ENCODE data around the gene TAP2. TPM values are rescaled to one million over a fixed set of nuclear protein-coding genes. Genes with fewer than 3 reads are reported as not detected.
A peak's percentile ranks its signal among the peaks of the same experiment; 100 is the strongest.

The TAP2 gene
- polyA plus RNA-seq, 2 of the 4 experiments (the other 2 are of a cell fraction), result 11.4 to 15.9 TPM

GRCh38 chr6:32799740-32800139 lies 38.8 kb downstream of the TAP2 start:
- peaks cover 6% of the 10 kb centered on the region; the same call in 1 of the 3 replicates for H3K9me3 ChIP-seq
- no peak for TF ChIP-seq TP53 (CRISPR knock-in tag; IDR thresholded peaks at IDR 0.05)
- no peak for TF ChIP-seq CHD2 (IDR thresholded peaks at IDR 0.05; ENCODE audit: low read length, partially characterized antibody)
- no peak for TF ChIP-seq EHF (CRISPR knock-in tag; IDR thresholded peaks at IDR 0.05)
- no peak for TF ChIP-seq HDAC2 (IDR thresholded peaks at IDR 0.05)
- TF ChIP-seq HEYL (CRISPR knock-in tag; IDR thresholded peaks at IDR 0.05), result no peak
- TF ChIP-seq POLR2AphosphoS2 (conservative IDR thresholded peaks at IDR 0.05; ENCODE audit: low read length), result no peak
- TF ChIP-seq NPAS2 (CRISPR knock-in tag; IDR thresholded peaks at IDR 0.05; ENCODE audit: borderline replicate concordance), result no peak
- TF ChIP-seq GATA3 (IDR thresholded peaks at IDR 0.05; ENCODE audit: borderline replicate concordance), result no peak
- no peak for TF ChIP-seq HOXB13 (CRISPR knock-in tag; IDR thresholded peaks at IDR 0.05; ENCODE audit: low read depth)
- no peak overlapping the region for H3K4me2 ChIP-seq
- ATAC-seq (no peak), FAIRE-seq (no peak), DNase-seq (ENCODE audit: low read depth in 1 of 2, low spot score in 1 of 2) (no peak)
- no peaks in the 10 kb centered on the region for H3K4me1 ChIP-seq
- POLR2A ChIA-PET, result no interaction called here
- CTCF ChIA-PET, result interaction anchor here (1.0 to 1.6 kb wide), 4 partner anchors 14 to 387 kb away, joined by 4 to 8 read pairs (median 6); partner anchors contain the start of gene TAP2
- 50% methylated on average over 3 of the region's 3 CpGs for WGBS (ENCODE audit: missing lambda C conversion rate)
- H3K27ac ChIP-seq, result no peak overlapping the region
- no peak overlapping the region for H3K4me3 ChIP-seq

DNA sequence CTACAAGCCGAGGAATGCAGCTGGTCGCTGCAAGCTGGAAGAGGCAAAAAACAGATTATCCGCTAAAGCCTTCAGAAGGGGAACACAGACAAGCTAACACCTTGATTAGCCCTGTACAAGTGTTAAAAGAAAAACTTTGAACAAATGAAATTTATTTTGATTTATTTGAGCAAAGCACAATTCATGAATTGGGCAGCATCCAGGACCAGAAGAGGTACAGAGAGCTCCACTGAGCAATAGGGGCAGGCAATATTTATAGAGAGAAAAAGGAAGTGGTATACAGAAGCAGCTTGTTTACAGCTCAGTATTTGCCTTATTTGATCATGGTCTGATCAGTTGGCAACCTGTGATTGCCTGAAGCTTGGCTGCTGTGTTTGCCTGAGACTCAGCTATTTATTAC lies 39.4 kb downstream of the TAP2 start:
- TF ChIP-seq MAFK (IDR thresholded peaks at IDR 0.05; ENCODE audit: partially characterized antibody), result no peak
- CTCF ChIA-PET, result interaction anchor here (1.0 to 1.6 kb wide), 4 partner anchors 13 to 386 kb away, joined by 4 to 8 read pairs (median 6); partner anchors contain the start of gene TAP2
- 29% methylated on average over 3 of the region's 3 CpGs for WGBS (ENCODE audit: missing lambda C conversion rate)

GRCh38 chr6:32796848-32797776 lies 41.4 kb downstream of the TAP2 start:
- CTCF ChIA-PET, result interaction anchor here (0.6 to 2.0 kb wide), 9 partner anchors 9 to 383 kb away, joined by 3 to 11 read pairs (median 3); no protein-coding TSS in a partner anchor
- H3K4me1 ChIP-seq, result no peaks in the 10 kb centered on the region
- ATAC-seq (peak; percentile 66 to 74; a peak in 5 of 6 replicates), DNase-seq (ENCODE audit: low read depth in 1 of 2, low spot score in 1 of 2) (peak; percentile 34 to 43), FAIRE-seq (no peak)
- peaks cover 6% of the 10 kb centered on the region; the same call in 1 of the 3 replicates for H3K9me3 ChIP-seq
- 0 out of 3 replicates have a peak overlapping the region, but pooled peaks have one; percentile 19 for H3K4me3 ChIP-seq
- peak overlapping the region; percentile 74 for H3K4me2 ChIP-seq
- no peak overlapping the region for H3K27ac ChIP-seq
- 9% methylated on average over 29 of the region's 30 CpGs for WGBS (ENCODE audit: missing lambda C conversion rate)
- POLR2A ChIA-PET, result no interaction called here
- TF ChIP-seq MYC (IDR thresholded peaks at IDR 0.05; ENCODE audit: borderline replicate concordance, low read length) (no peak), FOXS1 (CRISPR knock-in tag; IDR thresholded peaks at IDR 0.05) (no peak), POLR2A (IDR thresholded peaks at IDR 0.05; ENCODE audit: low read length) (no peak), HES2 (IDR thresholded peaks at IDR 0.05) (no peak), GATA3 (IDR thresholded peaks at IDR 0.05; ENCODE audit: borderline replicate concordance) (no peak), KDM1A (IDR thresholded peaks at IDR 0.05; ENCODE audit: low read depth) (no peak), SMC3 (IDR thresholded peaks at IDR 0.05) (peak; percentile 63), EHMT2 (IDR thresholded peaks at IDR 0.05; ENCODE audit: low read depth) (no peak), TP53 (CRISPR knock-in tag; IDR thresholded peaks at IDR 0.05) (no peak), NPAS2 (CRISPR knock-in tag; IDR thresholded peaks at IDR 0.05; ENCODE audit: borderline replicate concordance) (no peak), RAD21 (conservative IDR thresholded peaks at IDR 0.05 in 1 of 2, IDR thresholded peaks at IDR 0.05 in 1 of 2) (peak; percentile 71 to 73), KDM5A (IDR thresholded peaks at IDR 0.05) (no peak), HOXB13 (CRISPR knock-in tag; IDR thresholded peaks at IDR 0.05; ENCODE audit: low read depth) (no peak), SREBF2 (IDR thresholded peaks at IDR 0.05) (no peak)
- TF ChIP-seq, protein P1, sequence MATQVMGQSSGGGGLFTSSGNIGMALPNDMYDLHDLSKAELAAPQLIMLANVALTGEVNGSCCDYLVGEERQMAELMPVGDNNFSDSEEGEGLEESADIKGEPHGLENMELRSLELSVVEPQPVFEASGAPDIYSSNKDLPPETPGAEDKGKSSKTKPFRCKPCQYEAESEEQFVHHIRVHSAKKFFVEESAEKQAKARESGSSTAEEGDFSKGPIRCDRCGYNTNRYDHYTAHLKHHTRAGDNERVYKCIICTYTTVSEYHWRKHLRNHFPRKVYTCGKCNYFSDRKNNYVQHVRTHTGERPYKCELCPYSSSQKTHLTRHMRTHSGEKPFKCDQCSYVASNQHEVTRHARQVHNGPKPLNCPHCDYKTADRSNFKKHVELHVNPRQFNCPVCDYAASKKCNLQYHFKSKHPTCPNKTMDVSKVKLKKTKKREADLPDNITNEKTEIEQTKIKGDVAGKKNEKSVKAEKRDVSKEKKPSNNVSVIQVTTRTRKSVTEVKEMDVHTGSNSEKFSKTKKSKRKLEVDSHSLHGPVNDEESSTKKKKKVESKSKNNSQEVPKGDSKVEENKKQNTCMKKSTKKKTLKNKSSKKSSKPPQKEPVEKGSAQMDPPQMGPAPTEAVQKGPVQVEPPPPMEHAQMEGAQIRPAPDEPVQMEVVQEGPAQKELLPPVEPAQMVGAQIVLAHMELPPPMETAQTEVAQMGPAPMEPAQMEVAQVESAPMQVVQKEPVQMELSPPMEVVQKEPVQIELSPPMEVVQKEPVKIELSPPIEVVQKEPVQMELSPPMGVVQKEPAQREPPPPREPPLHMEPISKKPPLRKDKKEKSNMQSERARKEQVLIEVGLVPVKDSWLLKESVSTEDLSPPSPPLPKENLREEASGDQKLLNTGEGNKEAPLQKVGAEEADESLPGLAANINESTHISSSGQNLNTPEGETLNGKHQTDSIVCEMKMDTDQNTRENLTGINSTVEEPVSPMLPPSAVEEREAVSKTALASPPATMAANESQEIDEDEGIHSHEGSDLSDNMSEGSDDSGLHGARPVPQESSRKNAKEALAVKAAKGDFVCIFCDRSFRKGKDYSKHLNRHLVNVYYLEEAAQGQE (IDR thresholded peaks at IDR 0.05), result no peak
- TF ChIP-seq, protein P2, sequence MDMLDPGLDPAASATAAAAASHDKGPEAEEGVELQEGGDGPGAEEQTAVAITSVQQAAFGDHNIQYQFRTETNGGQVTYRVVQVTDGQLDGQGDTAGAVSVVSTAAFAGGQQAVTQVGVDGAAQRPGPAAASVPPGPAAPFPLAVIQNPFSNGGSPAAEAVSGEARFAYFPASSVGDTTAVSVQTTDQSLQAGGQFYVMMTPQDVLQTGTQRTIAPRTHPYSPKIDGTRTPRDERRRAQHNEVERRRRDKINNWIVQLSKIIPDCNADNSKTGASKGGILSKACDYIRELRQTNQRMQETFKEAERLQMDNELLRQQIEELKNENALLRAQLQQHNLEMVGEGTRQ (IDR thresholded peaks at IDR 0.05), result no peak
- TF ChIP-seq, protein P3, sequence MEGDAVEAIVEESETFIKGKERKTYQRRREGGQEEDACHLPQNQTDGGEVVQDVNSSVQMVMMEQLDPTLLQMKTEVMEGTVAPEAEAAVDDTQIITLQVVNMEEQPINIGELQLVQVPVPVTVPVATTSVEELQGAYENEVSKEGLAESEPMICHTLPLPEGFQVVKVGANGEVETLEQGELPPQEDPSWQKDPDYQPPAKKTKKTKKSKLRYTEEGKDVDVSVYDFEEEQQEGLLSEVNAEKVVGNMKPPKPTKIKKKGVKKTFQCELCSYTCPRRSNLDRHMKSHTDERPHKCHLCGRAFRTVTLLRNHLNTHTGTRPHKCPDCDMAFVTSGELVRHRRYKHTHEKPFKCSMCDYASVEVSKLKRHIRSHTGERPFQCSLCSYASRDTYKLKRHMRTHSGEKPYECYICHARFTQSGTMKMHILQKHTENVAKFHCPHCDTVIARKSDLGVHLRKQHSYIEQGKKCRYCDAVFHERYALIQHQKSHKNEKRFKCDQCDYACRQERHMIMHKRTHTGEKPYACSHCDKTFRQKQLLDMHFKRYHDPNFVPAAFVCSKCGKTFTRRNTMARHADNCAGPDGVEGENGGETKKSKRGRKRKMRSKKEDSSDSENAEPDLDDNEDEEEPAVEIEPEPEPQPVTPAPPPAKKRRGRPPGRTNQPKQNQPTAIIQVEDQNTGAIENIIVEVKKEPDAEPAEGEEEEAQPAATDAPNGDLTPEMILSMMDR (IDR thresholded peaks at IDR 0.05), result peak; percentile 67
- TF ChIP-seq, protein P4, sequence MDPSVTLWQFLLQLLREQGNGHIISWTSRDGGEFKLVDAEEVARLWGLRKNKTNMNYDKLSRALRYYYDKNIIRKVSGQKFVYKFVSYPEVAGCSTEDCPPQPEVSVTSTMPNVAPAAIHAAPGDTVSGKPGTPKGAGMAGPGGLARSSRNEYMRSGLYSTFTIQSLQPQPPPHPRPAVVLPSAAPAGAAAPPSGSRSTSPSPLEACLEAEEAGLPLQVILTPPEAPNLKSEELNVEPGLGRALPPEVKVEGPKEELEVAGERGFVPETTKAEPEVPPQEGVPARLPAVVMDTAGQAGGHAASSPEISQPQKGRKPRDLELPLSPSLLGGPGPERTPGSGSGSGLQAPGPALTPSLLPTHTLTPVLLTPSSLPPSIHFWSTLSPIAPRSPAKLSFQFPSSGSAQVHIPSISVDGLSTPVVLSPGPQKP (IDR thresholded peaks at IDR 0.05; ENCODE audit: low read depth, low read length), result no peak

More for the DNA sequence above, 39.4 kb downstream of the TAP2 start:
- Histone ChIP-seq H3K9me3 (peaks cover 6% of the 10 kb centered on the region; the same call in 1 of the 3 replicates), H3K4me2 (no peak overlapping the region), H3K4me3 (no peak overlapping the region), H3K27ac (no peak overlapping the region), H3K4me1 (no peaks in the 10 kb centered on the region)
- POLR2A ChIA-PET, result no interaction called here
- DNase-seq (ENCODE audit: low read depth in 1 of 2, low spot score in 1 of 2), result no peak
- no peak for ATAC-seq
- FAIRE-seq, result no peak
